Measurements from ENCODE around the gene IP6K3.

Gene IP6K3

DNA sequence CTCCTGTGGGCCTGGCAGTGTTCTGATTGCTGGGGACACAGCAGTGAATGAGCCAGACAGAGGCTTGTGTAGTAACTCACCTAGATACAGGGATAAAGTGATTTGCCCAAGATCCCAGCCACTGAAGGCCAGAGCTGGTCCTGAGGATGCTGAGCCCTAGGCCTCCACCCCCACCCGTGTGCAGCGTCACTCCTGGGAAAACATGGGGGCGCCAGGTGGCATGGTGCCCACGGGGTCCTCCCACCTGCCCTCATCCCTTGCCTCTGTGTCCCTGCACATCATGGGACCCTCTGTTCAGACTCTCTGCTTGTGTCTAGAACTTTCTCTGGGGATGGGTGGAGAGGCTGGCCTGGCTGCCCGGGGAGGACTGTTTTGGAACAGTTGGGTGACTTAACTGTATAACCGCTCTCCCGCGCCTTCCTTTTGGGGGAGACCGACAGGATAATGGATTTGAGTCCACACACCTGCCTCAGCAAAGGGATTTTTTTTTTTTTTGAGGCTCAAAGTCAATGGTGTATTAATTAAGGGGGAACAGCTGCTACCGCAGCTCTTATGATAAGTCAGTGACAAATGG is 22.6 kb upstream of the IP6K3 start:
- H3K9ac ChIP-seq: no peak overlapping the region
- no peaks in the 10 kb centered on the region for H4K20me1 ChIP-seq (ENCODE audit: insufficient read depth)
- no peaks in the 10 kb centered on the region for H3K79me2 ChIP-seq (ENCODE audit: insufficient read depth, low read depth)
- H3K27ac ChIP-seq: no peak overlapping the region
- peaks cover 4% of the 10 kb centered on the region for H3K4me1 ChIP-seq (ENCODE audit: low read depth, poor library complexity, severe bottlenecking)
- peaks cover 20% of the 10 kb centered on the region; the same call in 1 of the 2 replicates for H3K27me3 ChIP-seq (ENCODE audit: insufficient read depth, low read depth)
- TF ChIP-seq, protein P1, sequence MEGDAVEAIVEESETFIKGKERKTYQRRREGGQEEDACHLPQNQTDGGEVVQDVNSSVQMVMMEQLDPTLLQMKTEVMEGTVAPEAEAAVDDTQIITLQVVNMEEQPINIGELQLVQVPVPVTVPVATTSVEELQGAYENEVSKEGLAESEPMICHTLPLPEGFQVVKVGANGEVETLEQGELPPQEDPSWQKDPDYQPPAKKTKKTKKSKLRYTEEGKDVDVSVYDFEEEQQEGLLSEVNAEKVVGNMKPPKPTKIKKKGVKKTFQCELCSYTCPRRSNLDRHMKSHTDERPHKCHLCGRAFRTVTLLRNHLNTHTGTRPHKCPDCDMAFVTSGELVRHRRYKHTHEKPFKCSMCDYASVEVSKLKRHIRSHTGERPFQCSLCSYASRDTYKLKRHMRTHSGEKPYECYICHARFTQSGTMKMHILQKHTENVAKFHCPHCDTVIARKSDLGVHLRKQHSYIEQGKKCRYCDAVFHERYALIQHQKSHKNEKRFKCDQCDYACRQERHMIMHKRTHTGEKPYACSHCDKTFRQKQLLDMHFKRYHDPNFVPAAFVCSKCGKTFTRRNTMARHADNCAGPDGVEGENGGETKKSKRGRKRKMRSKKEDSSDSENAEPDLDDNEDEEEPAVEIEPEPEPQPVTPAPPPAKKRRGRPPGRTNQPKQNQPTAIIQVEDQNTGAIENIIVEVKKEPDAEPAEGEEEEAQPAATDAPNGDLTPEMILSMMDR (conservative IDR thresholded peaks at IDR 0.05; ENCODE audit: low read depth, low read length): no peak
- no peaks in the 10 kb centered on the region for H3K36me3 ChIP-seq (ENCODE audit: insufficient read depth)
- no peak overlapping the region for H3K4me2 ChIP-seq
- H3K4me3 ChIP-seq (IDR thresholded peaks at IDR 0.05; ENCODE audit: insufficient read depth, low read depth, low read length): no peak overlapping the region
- no peak overlapping the region for H2AFZ ChIP-seq (ENCODE audit: low read depth)

DNA sequence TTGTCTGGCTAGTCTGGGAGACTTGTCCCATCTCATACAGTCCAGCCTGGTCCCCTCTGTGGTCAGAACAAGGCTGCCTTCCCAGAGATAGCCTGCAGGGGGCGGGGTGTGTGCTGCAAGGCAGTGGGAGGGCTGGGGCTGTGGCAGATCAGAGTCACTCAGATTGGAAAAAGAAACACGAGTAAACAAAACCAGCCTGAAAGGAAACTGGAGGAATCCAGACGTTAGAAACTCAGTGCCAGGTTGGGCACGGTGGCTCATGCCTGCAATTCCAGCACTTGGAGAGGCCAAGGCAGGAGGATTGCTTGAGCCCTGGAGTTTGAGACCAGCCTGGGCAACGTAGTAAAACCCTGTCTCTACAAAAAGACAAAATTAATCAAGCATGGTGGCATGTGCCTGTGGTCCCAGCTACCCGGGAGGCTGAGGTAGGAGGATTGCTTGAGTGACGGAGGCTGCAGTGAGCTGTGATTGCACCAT is 22.0 kb upstream of the IP6K3 start:
- Histone ChIP-seq H3K4me3 (IDR thresholded peaks at IDR 0.05; ENCODE audit: insufficient read depth, low read depth, low read length) (no peak overlapping the region), H3K9ac (no peak overlapping the region), H3K36me3 (ENCODE audit: insufficient read depth) (no peaks in the 10 kb centered on the region), H3K79me2 (ENCODE audit: insufficient read depth, low read depth) (no peaks in the 10 kb centered on the region), H2AFZ (ENCODE audit: low read depth) (peak overlapping the region; percentile 55; the same call in 1 of the 2 replicates), H3K4me2 (no peak overlapping the region; the same call in 1 of the 2 replicates), H3K4me1 (ENCODE audit: low read depth, poor library complexity, severe bottlenecking) (peaks cover 4% of the 10 kb centered on the region), H4K20me1 (ENCODE audit: insufficient read depth) (no peaks in the 10 kb centered on the region), H3K27ac (no peak overlapping the region), H3K27me3 (ENCODE audit: insufficient read depth, low read depth) (peaks cover 22% of the 10 kb centered on the region; the same call in 1 of the 2 replicates)
- TF ChIP-seq, protein P1 (conservative IDR thresholded peaks at IDR 0.05; ENCODE audit: low read depth, low read length): peak; percentile 87

DNA sequence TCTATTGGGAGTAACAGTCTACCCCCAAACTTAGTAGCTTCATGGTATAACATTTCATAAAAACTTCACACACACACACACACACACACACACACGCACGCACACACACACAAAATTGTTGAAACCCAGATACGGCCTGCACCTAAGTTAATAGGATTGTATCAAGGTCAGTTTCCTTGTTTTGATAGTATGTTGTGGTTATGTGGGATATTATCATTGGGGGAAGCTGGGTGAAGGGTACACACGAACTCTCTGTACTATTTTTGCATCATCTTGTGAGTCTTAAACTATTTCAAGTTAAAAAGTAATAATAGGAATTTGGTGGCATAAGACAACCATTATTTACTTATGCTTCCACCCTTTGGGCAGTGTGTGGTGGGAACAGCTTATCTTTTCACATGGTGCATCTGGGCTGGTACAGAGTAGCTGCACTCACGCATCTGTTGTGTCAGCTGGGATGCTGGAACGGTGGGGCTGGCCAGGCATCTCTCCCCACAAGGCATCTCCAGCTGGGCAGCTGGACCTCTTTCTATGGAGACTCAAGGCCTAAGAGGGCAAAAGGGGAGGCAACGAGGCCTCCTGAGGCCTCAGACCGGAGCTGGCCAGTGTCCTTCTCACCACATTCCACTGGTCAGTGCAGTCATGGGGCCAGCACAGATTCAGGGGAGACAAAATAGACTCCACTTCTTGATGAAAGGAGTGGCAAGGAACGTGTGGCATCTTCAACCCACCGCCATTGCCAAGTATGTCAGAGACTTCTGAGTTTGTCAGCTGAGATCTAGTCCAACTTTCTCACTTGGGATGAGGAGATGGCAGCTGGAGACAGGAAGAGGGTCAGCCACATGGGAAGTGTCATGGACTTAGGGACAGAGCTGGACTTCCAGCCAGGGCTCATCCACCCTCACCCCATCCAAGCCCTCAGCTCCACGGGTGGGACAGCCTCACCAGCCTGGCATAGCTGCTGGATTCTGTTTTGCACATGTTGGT is 20.5 kb upstream of the IP6K3 start:
- Histone ChIP-seq H3K4me3 (IDR thresholded peaks at IDR 0.05; ENCODE audit: insufficient read depth, low read depth, low read length) (no peak overlapping the region), H3K4me1 (ENCODE audit: low read depth, poor library complexity, severe bottlenecking) (peaks cover 4% of the 10 kb centered on the region), H3K27me3 (ENCODE audit: insufficient read depth, low read depth) (peaks cover 28% of the 10 kb centered on the region; the same call in 1 of the 2 replicates), H3K27ac (no peak overlapping the region), H3K36me3 (ENCODE audit: insufficient read depth) (no peaks in the 10 kb centered on the region), H3K9ac (no peak overlapping the region), H3K4me2 (no peak overlapping the region), H4K20me1 (ENCODE audit: insufficient read depth) (no peaks in the 10 kb centered on the region), H3K79me2 (ENCODE audit: insufficient read depth, low read depth) (no peaks in the 10 kb centered on the region), H2AFZ (ENCODE audit: low read depth) (no peak overlapping the region)
- TF ChIP-seq, protein P1 (conservative IDR thresholded peaks at IDR 0.05; ENCODE audit: low read depth, low read length): no peak

DNA sequence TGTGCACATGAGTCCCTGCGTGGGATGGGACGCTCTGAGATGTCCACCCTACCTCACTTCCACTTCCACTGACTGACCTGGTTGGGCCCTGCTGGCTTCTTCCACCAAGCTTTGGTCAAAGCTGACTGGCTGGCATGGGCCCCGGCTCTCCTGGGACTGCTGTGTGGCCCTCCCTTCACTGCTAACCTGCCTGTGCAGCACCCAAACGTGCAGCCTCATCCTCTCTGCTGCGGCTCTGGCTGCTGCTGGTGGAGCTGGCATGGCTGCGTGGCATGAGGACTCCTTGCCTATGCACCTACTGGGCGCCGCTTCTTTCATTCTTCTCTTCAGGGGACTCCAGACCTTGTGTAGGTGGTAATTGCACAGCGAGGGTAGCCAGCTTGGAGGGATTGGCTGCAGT is 18.7 kb upstream of the IP6K3 start:
- TF ChIP-seq, protein P1 (conservative IDR thresholded peaks at IDR 0.05; ENCODE audit: low read depth, low read length): no peak

More for the DNA sequence above, 18.7 kb upstream of the IP6K3 start:
- Histone ChIP-seq H3K79me2 (ENCODE audit: insufficient read depth, low read depth) (no peaks in the 10 kb centered on the region), H4K20me1 (ENCODE audit: insufficient read depth) (no peaks in the 10 kb centered on the region), H3K4me3 (IDR thresholded peaks at IDR 0.05; ENCODE audit: insufficient read depth, low read depth, low read length) (no peak overlapping the region), H3K36me3 (ENCODE audit: insufficient read depth) (no peaks in the 10 kb centered on the region), H3K27ac (no peak overlapping the region), H3K9ac (no peak overlapping the region), H2AFZ (ENCODE audit: low read depth) (no peak overlapping the region), H3K4me2 (no peak overlapping the region), H3K4me1 (ENCODE audit: low read depth, poor library complexity, severe bottlenecking) (peaks cover 4% of the 10 kb centered on the region), H3K27me3 (ENCODE audit: insufficient read depth, low read depth) (peaks cover 30% of the 10 kb centered on the region; the same call in 1 of the 2 replicates)
